Astrocyte of the spinal cord (primary cell): Measurements from ENCODE around the gene SPATA31D3.
"Not testable (repeated sequence)": the region's sequence is repeated elsewhere in the genome, so short reads cannot be mapped to it uniquely, and the experiment has no call there.

Experiments used
- DNase-seq: peaks from one replicate; pipeline ENCODE4 v3.0.0; 2011; ENCODE audit warnings: low read depth, low spot score
- H3K4me3 ChIP-seq: 2 replicates; pipeline ENCODE4 v1.5.1; 2011; ENCODE audit warnings: low read depth, mild to moderate bottlenecking, low read length, moderate library complexity
- in situ Hi-C: cut with HindIII; loops from 2 replicates; pipeline ENCODE4 v1.10.0; 2017; ENCODE audit warnings: low sequenced_read_pairs
- TF ChIP-seq, protein P1 (sequence below): IDR thresholded peaks from 2 replicates; pipeline ENCODE4 v1.5.1; 2012; ENCODE audit warnings: low read depth, mild to moderate bottlenecking, low read length, inconsistent platforms

The SPATA31D3 gene

DNA sequence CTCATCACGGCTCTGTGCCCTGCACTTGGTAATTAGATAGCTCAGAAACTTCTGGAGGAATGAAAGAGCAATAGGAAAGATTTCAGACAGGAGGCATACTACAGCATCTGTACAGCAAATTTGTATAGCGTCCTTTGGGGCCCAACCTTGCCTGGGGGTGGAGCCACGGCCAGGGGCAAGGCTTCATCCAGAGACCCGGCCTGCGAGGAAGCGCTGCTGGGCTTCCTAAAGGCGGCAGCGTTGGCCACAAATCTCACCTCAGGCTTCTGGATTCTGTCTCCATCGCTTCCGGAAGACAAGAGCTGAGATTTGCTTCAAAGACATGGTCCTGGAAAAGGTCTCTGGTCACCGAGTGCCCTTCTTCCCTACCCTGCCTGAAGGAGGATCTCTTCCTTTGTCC lies 33.1 kb downstream of the SPATA31D3 start:
- H3K4me3 ChIP-seq = no peak overlapping the region
- in situ Hi-C loops = no loop called here
- TF ChIP-seq, protein P1, sequence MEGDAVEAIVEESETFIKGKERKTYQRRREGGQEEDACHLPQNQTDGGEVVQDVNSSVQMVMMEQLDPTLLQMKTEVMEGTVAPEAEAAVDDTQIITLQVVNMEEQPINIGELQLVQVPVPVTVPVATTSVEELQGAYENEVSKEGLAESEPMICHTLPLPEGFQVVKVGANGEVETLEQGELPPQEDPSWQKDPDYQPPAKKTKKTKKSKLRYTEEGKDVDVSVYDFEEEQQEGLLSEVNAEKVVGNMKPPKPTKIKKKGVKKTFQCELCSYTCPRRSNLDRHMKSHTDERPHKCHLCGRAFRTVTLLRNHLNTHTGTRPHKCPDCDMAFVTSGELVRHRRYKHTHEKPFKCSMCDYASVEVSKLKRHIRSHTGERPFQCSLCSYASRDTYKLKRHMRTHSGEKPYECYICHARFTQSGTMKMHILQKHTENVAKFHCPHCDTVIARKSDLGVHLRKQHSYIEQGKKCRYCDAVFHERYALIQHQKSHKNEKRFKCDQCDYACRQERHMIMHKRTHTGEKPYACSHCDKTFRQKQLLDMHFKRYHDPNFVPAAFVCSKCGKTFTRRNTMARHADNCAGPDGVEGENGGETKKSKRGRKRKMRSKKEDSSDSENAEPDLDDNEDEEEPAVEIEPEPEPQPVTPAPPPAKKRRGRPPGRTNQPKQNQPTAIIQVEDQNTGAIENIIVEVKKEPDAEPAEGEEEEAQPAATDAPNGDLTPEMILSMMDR = no peak
- no peak for DNase-seq

DNA sequence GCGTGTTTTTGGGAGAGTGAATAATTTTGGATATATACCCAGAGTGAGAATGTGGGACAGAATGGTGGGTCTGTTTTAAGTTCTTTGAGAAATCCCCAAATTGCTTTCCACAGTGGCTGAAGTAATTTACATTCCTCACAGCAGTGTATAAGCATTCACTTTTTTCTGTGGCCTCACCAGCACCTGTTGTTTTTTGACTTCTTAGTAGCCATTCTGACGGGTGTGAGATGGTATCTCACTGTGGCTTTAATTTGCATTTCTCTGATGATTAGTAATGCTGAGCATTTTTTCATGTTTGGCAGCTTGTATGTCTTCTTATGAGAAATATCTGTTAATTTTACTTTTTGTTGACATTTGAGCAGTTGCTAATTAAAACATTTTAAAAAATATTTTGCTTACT lies 35.9 kb downstream of the SPATA31D3 start:
- DNase-seq = no peak
- in situ Hi-C loops = no loop called here
- TF ChIP-seq, protein P1 = no peak
- H3K4me3 ChIP-seq = no peak overlapping the region

DNA sequence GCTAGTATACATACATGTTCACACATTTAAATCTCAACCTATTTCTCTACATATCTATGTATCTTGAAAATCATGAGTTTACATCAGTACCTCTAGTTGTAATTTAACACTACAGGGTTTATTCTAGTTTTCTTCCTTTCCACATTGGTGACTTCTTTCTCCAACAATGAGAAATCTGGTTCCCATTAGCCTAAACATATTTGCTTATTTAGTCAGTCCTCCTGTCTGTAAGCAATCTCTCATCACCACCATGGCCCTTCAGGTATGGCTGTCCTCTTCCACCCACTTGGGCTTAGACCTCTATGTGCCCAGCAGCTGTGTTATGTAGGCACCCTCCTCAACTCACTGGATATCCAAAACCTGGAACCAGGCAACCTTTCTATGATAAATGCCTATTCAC lies 37.3 kb downstream of the SPATA31D3 start:
- H3K4me3 ChIP-seq = no peak overlapping the region
- TF ChIP-seq, protein P1 = no peak
- no peak for DNase-seq
- in situ Hi-C loops = no loop called here

DNA sequence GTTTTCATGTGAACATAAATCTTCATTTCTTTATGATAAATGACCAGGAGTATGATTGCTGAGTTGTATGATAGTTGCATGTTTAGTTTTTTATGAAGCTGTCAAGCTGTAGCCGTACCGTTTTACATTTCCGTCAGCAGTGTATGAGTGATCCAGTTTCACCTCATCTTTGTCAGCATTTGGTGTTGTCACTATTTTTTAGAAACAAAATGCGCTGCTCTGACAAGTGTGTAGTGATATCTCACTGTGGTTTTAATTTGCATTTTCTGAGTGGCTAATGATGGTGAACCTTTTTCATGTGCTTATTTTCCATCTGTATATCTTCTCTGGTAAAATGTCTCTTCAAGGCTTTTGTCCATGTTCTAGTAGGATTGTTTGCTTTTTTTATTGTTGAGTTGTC lies 38.6 kb downstream of the SPATA31D3 start:
- in situ Hi-C loops = no loop called here
- no peak for DNase-seq
- TF ChIP-seq, protein P1 = no peak
- H3K4me3 ChIP-seq = no peak overlapping the region

DNA sequence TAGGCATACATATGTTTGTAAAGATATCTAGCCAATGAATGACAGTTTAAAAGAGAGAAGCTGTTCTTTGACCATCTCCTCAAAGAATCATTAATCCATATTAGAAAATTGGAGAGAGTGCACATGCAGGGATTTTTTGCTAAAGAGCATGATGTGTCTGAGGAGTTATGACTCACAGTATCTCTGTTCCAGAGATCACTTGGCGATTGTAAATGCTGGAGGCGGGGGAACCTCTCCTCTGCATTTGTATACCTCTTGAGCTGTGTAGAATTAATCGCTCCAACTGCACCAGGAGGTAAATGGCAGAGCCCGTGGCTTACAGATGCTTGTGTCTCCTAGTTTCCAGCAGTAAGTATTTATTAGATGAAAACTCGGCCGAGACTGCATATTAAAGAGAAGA lies 41.6 kb downstream of the SPATA31D3 start:
- H3K4me3 ChIP-seq = no peak overlapping the region
- peak; percentile 5 for DNase-seq
- TF ChIP-seq, protein P1 = no peak
- in situ Hi-C loops = no loop called here

DNA sequence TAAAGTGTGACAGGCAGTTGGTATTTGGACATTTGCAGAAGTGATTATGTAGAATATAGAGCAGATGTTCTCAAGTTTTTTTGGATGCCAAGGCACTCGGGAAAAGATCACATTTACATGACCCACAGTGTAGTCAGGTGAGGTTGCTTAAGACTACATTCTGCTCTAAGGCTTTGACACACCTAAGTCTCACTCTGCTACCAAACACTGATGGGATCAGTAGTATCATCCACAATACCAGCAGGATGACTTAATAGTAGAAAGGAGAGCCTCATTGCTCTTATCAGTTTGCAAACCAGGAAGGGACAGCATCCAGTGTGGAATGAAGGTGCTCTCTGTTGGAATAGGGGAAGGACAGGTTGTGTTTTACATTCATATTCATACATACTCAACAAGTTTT lies 42.8 kb downstream of the SPATA31D3 start:
- TF ChIP-seq, protein P1 = no peak
- in situ Hi-C loops = no loop called here
- no peak overlapping the region for H3K4me3 ChIP-seq
- no peak for DNase-seq

DNA sequence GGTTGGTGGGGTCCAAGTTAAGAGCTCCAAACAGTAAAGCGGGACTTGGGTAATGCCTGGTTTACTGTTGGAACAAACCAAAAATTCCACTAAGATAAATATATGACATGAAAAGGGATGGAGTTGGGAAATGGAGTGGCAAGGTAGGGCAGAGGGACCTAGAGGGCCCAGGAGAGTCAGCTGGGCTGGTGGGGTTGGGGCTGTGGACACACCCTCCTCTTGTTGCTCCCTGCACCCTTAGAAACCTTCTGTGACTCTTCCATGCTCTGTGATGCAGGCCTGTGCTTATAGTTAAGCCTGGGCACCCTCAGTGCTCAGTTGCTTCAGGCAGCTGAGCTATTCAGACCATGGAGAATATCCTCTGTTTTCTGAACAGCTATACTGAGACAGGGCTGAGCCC lies 45.2 kb downstream of the SPATA31D3 start, which contains the start of gene SPATA31D1:
Gene SPATA31D1 (plus strand): TSS at position 301 of the 400 bp plus-strand sequence. CDS start 47 bp downstream, at position 348.
- DNase-seq, in situ Hi-C loops, H3K4me3 ChIP-seq: not testable (repeated sequence)
